Ovary (tissue), 9 donors: Measurements from ENCODE around the gene TFDP2. TPM values are rescaled to one million over a fixed set of nuclear protein-coding genes. Genes with fewer than 3 reads are reported as not detected.

Experiments used
- DNase-seq, 5 donors: peaks; one replicate each; pipeline ENCODE4 v3.0.0-alpha.2; 2019 to 2020
- H3K27ac ChIP-seq, 2 donors: fragments of 200-600 bp; one replicate each; pipeline versions ENCODE4 v1.5.1 to v1.8.0; 2019 to 2022
- H3K27me3 ChIP-seq: fragments of 200-600 bp; one replicate; pipeline ENCODE4 v1.8.0; 2022
- H3K36me3 ChIP-seq: fragments of 200-600 bp; sonication (generic); one replicate; pipeline ENCODE4 v1.5.1; 2019
- H3K4me1 ChIP-seq: one replicate; pipeline ENCODE4 v1.8.1; 2013; ENCODE audit warnings: mild to moderate bottlenecking, moderate library complexity; ENCODE audit not compliant: insufficient read depth
- H3K4me3 ChIP-seq: fragments of 200-600 bp; sonication (generic); one replicate; pipeline ENCODE4 v1.5.1; 2017
- H3K9me3 ChIP-seq, 2 donors: fragments of 200-600 bp in 1 of 2; sonication (generic) in 1 of 2; one replicate each; pipeline versions ENCODE4 v1.5.1 to v1.8.1; 2013 to 2019; ENCODE audit warnings: mild to moderate bottlenecking in 1 of 2, moderate library complexity in 1 of 2
- EP300 ChIP-seq: sonication (generic); formaldehyde crosslinking; IDR thresholded peaks from one replicate; pipeline ENCODE4 v1.6.1; 2017; ENCODE audit warnings: antibody characterized with exemption
- POLR2A ChIP-seq: fragments of 450-650 bp; IDR thresholded peaks from one replicate; pipeline ENCODE4 v1.6.1; 2017; ENCODE audit warnings: antibody characterized with exemption, mild to moderate bottlenecking, moderate library complexity
- WGBS, 3 donors: extraction: QIAGEN DNeasy Blood & Tissue Kit in 1 of 3; methylation state at CpG; one replicate each; pipeline versions ENCODE4 v1.1.5 to v1.1.7; 2013 to 2017; 5-methylcytosine and 5-hydroxymethylcytosine counted together
- intact Hi-C, 4 donors: fragments of 100-400 bp; cut with DNase I; formaldehyde crosslinking; loops; one replicate each; pipeline versions ENCODE4 v1.11.0 to v1.15.1; 2022 to 2023
- polyA plus RNA-seq, 2 donors: library from polyadenylated mRNA; stranded (reverse); fragments of 200-250 nt in 1 of 2; fragments of 350-450 nt in 1 of 2; fragmentation: Illumina TruSeq in 1 of 2; extraction: RNeasy Lipid Tissue Mini Kit (QIAGEN cat#74804) in 1 of 2; gene quantifications; one replicate each; pipeline ENCODE4 v1.2.3, GENCODE V29; 2013 to 2014
- total RNA-seq, 7 donors: library from RNA; depleted of rRNA in 2 of 7; stranded (reverse); fragments of >200 nt in 2 of 7; fragmentation: NEBNext Ultra II Directional in 3 of 7; extraction: Animal tissue kit (Norgen Biotek cat#: 25700) in 3 of 7; gene quantifications; one replicate each; pipeline versions ENCODE4 v1.1.0 to v1.2.4, GENCODE V29; 2016 to 2023
- TF ChIP-seq, protein P1 (sequence below), 3 donors: fragments of 450-650 bp in 2 of 3; fragments of 200-600 bp in 1 of 3; IDR thresholded peaks; one replicate each; pipeline versions ENCODE4 v1.5.1 to v1.8.0; 2016 to 2022; ENCODE audit warnings: antibody characterized with exemption in 3 of 3, mild to moderate bottlenecking in 1 of 3
- donor health status: DM: no; HTN: no; CAD: no; lungs with moderate emphysema.
- donor health status: DM: no; HTN: no; CAD: no.
- donor health status: Bipolar disorder and iron deficiency.
- donor health status: DM: yes; HTN: yes; CAD: no.
- donor health status: DM: no; HTN: no; CAD: no.
- donor health status: DM: yes; HTN: yes; CAD: no.

TFDP2 gene
- total and polyA plus RNA-seq, 9 donors = 25.7 to 89.8 (median 78.4) TPM

DNA sequence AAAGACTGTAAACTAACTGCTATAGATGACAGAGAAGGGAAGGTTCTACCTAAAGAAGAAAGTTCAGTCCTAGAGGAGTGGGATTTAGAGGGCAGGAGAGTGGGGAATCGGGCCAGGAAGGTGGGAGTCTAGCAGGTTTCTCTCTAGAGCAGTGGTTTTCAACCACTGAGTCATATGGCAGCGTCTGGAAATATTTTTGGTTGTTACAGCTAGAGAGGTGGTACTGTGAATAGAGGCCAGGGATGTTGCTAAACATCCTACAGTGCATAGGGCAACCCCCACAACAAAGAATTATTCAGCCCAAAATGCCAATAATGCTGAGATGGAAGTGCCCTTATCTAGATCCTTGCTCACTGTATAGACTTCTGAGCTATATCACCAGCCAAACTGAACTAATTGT lies 244.2 kb downstream of the TFDP2 start:
- DNase-seq = no peak
- TF ChIP-seq POLR2A = no peak
- Histone ChIP-seq H3K27me3 (no peaks in the 10 kb centered on the region), H3K9me3 (no peaks in the 10 kb centered on the region), H3K36me3 (no peaks in the 10 kb centered on the region), H3K27ac (no peak overlapping the region), H3K4me3 (no peak overlapping the region), H3K4me1 (no peaks in the 10 kb centered on the region)
- WGBS, 3 donors = 83 to 91% (median 84%) methylated on average over 2 of the region's 2 CpGs
- intact Hi-C loops = no loop called here

DNA sequence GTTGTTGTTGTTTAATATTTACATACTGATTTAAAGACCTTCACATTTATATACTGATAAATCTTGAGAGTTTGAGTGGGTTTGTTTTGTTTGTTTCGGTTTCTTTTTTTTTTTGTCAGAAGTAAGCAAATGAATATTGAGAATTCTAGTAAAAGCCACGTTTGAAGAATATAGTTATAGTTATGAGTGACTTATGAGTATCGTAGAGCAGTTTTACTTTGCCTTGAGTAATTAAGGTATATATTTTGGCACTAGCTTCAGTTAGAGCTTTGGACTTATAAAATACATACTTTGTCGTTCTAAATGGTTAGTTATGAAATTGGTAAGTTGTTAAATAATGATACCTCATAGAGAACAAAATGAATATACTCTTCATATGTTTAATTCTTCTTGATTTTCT lies 245.1 kb downstream of the TFDP2 start:
- Histone ChIP-seq H3K36me3 (no peaks in the 10 kb centered on the region), H3K27me3 (no peaks in the 10 kb centered on the region), H3K27ac (no peak overlapping the region), H3K9me3 (no peaks in the 10 kb centered on the region), H3K4me3 (no peak overlapping the region), H3K4me1 (no peaks in the 10 kb centered on the region)
- DNase-seq = no peak
- intact Hi-C loops = no loop called here
- WGBS, 3 donors = 81 to 87% (median 82%) methylated on average over 4 of the region's 4 CpGs
- TF ChIP-seq, protein P1, sequence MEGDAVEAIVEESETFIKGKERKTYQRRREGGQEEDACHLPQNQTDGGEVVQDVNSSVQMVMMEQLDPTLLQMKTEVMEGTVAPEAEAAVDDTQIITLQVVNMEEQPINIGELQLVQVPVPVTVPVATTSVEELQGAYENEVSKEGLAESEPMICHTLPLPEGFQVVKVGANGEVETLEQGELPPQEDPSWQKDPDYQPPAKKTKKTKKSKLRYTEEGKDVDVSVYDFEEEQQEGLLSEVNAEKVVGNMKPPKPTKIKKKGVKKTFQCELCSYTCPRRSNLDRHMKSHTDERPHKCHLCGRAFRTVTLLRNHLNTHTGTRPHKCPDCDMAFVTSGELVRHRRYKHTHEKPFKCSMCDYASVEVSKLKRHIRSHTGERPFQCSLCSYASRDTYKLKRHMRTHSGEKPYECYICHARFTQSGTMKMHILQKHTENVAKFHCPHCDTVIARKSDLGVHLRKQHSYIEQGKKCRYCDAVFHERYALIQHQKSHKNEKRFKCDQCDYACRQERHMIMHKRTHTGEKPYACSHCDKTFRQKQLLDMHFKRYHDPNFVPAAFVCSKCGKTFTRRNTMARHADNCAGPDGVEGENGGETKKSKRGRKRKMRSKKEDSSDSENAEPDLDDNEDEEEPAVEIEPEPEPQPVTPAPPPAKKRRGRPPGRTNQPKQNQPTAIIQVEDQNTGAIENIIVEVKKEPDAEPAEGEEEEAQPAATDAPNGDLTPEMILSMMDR (IDR thresholded peaks at IDR 0.05) = no peak
- TF ChIP-seq EP300 = no peak
- no peak for TF ChIP-seq POLR2A

DNA sequence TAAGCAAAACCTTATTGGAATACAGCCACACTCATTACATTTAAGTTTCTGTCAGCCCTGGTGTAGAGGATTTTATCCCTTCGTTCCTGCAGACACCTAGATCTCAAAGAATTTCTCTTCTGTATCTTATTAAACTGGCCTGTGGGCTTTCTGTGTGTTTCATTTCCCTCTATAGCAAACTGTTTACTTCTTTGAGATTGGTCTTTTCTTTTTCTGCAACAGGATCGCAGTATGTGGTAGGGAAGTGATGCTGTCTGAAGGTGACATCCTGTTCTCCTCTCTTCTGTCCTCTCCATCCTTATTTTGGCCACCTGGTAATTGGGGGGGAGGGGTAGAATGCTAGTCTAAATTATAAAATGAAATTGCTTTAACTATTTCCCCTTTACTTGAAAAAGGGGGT lies 247.4 kb downstream of the TFDP2 start:
- no peak overlapping the region for H3K27ac ChIP-seq
- H3K4me3 ChIP-seq = no peak overlapping the region
- no peak for DNase-seq
- H3K36me3 ChIP-seq = no peaks in the 10 kb centered on the region
- TF ChIP-seq POLR2A (no peak), EP300 (no peak)
- TF ChIP-seq, protein P1 (IDR thresholded peaks at IDR 0.05) = no peak
- intact Hi-C loops = no loop called here
- no peaks in the 10 kb centered on the region for H3K4me1 ChIP-seq
- WGBS, 3 donors = 80 to 85% (median 80%) methylated on average over 2 of the region's 2 CpGs
- no peaks in the 10 kb centered on the region for H3K27me3 ChIP-seq
- H3K9me3 ChIP-seq = no peaks in the 10 kb centered on the region

DNA sequence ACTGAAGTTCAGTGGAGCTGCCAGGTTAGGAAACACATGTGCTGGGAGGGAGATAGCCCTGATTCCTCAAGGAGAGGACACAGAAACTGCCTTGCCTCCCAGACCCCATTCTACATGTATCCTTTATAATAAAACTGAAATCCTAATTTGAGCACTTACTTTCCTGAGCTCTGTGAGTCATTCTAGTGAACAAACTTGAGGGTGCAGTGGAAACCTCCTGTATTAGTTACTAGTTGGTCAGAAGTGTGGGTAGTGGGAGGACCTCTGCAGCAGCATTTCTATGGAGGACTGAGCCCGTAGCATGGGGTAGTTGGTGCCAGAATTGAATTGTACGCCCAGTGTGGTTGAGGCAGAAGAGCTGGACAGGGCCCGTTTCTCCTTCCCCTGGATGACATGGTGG lies 249.0 kb downstream of the TFDP2 start:
- Histone ChIP-seq H3K4me1 (no peaks in the 10 kb centered on the region), H3K27me3 (no peaks in the 10 kb centered on the region), H3K4me3 (no peak overlapping the region), H3K9me3 (no peaks in the 10 kb centered on the region), H3K36me3 (no peaks in the 10 kb centered on the region), H3K27ac (no peak overlapping the region)
- DNase-seq = no peak
- 97 to 98% (median 98%) methylated on average over 3 of the region's 3 CpGs for WGBS, 3 donors
- no peak for TF ChIP-seq POLR2A
- TF ChIP-seq, protein P1 (IDR thresholded peaks at IDR 0.05) = no peak
- no peak for TF ChIP-seq EP300
- intact Hi-C loops = no loop called here

- Histone ChIP-seq H3K27ac (no peak overlapping the region), H3K27me3 (no peaks in the 10 kb centered on the region), H3K4me3 (no peak overlapping the region), H3K9me3 (no peaks in the 10 kb centered on the region), H3K36me3 (no peaks in the 10 kb centered on the region), H3K4me1 (no peaks in the 10 kb centered on the region)
- TF ChIP-seq, protein P1 (IDR thresholded peaks at IDR 0.05) = no peak
- no peak for TF ChIP-seq POLR2A
- TF ChIP-seq EP300 = no peak
- DNase-seq = no peak
- intact Hi-C loops = no loop called here
- WGBS, 3 donors = 93 to 99% (median 96%) methylated on average over 1 of the region's 1 CpG
Observed at GRCh38 chr3:141898908-141899307, 250.4 kb downstream of the TFDP2 start.
